OCI-LY7 (cell line): ENCODE measurements around the gene PCNA. TPM values are rescaled to one million over a fixed set of nuclear protein-coding genes. Genes with fewer than 3 reads are reported as not detected.

Experiments used
- BruUV-seq: library from RNA; stranded (reverse); fragments of 400-500 nt; replicated peaks from 2 replicates; lab custom pipeline; 2021; lab: Mats Ljungman, UMichigan
- CTCF ChIA-PET: fragments of 300-600 bp; sonication (Branson Sonifier 250); formaldehyde crosslinking; loops from one replicate; lab custom pipeline; 2022; ENCODE audit warnings: antibody characterized with exemption; ENCODE audit not compliant: unreplicated experiment; lab: Charles Lee
- POLR2A ChIA-PET: fragments of 300-600 bp; sonication (Branson Sonifier 250); formaldehyde crosslinking; loops from one replicate; lab custom pipeline; 2022; ENCODE audit warnings: antibody characterized with exemption; lab: Charles Lee
- DNase-seq: peaks from one replicate; pipeline ENCODE4 v3.0.0-alpha.2; 2015; ENCODE audit warnings: low spot score
- H2AFZ ChIP-seq: fragments of 200-600 bp; sonication (generic), shearing (Covaris generic); 2 replicates; pipeline ENCODE4 v1.6.1; 2014; ENCODE audit warnings: mild to moderate bottlenecking, antibody characterized with exemption, low read length, moderate library complexity
- H3K27ac ChIP-seq: fragments of 200-600 bp; sonication (generic); 2 replicates; pipeline ENCODE4 v1.5.1; 2014; ENCODE audit warnings: mixed run types, low read depth, mild to moderate bottlenecking, moderate library complexity, low read length, inconsistent platforms; ENCODE audit not compliant: poor library complexity, severe bottlenecking
- H3K36me3 ChIP-seq: fragments of 200-600 bp; sonication (generic); 2 replicates; pipeline ENCODE4 v1.6.1; 2014; ENCODE audit warnings: mild to moderate bottlenecking, antibody characterized with exemption, low read length, moderate library complexity, mixed read lengths; ENCODE audit not compliant: insufficient read depth
- H3K4me1 ChIP-seq: fragments of 200-600 bp; sonication (generic); 2 replicates; pipeline ENCODE4 v1.5.1; 2014; ENCODE audit warnings: mild to moderate bottlenecking, low read length; ENCODE audit not compliant: insufficient read depth, poor library complexity, severe bottlenecking
- H3K4me2 ChIP-seq: fragments of 200-600 bp; sonication (generic); 2 replicates; pipeline ENCODE4 v1.6.1; 2014; ENCODE audit warnings: mild to moderate bottlenecking, low read length
- H3K4me3 ChIP-seq: fragments of 200-600 bp; sonication (generic); 2 replicates; pipeline ENCODE4 v1.5.1; 2014; ENCODE audit warnings: mild to moderate bottlenecking, low read depth, low read length; ENCODE audit not compliant: poor library complexity, severe bottlenecking
- H3K79me2 ChIP-seq: fragments of 200-600 bp; sonication (generic); 2 replicates; pipeline ENCODE4 v1.6.1; 2016; ENCODE audit warnings: low read depth, mild to moderate bottlenecking, low read length, moderate library complexity, mixed read lengths; ENCODE audit not compliant: insufficient read depth
- H3K9me2 ChIP-seq: fragments of 200-600 bp; sonication (generic); 2 replicates; pipeline ENCODE4 v1.6.1; 2016; ENCODE audit warnings: mild to moderate bottlenecking, low read length, mixed read lengths; ENCODE audit not compliant: insufficient read depth
- H3K9me3 ChIP-seq: fragments of 200-600 bp; sonication (generic); 2 replicates; pipeline ENCODE4 v1.6.1; 2014; ENCODE audit warnings: mild to moderate bottlenecking, mixed run types, low read length, mixed read lengths
- H4K20me1 ChIP-seq: fragments of 200-600 bp; sonication (generic); 2 replicates; pipeline ENCODE4 v1.6.1; 2014; ENCODE audit warnings: mild to moderate bottlenecking, antibody characterized with exemption, low read length, moderate library complexity, mixed read lengths; ENCODE audit not compliant: insufficient read depth
- CTCF ChIP-seq: fragments of 200-600 bp; sonication (generic); conservative IDR thresholded peaks from 2 replicates; pipeline ENCODE4 v1.5.1; 2014; ENCODE audit warnings: mild to moderate bottlenecking, antibody characterized with exemption, low read length, moderate library complexity, mixed read lengths
- EZH2phosphoT487 ChIP-seq: fragments of 200-600 bp; sonication (generic); IDR thresholded peaks from 2 replicates; pipeline ENCODE4 v1.6.1; 2018; ENCODE audit warnings: low read depth, borderline replicate concordance, mild to moderate bottlenecking, mixed run types, antibody characterized with exemption, low read length, moderate library complexity, mixed read lengths
- intact Hi-C: fragments of 100-400 bp; cut with micrococcal nuclease; formaldehyde crosslinking; loops from one replicate; pipeline ENCODE4 v1.10.0; 2022; ENCODE audit not compliant: unreplicated experiment
- small RNA-seq: library from RNA; depleted of rRNA; stranded (forward); fragments of <200 nt; gene quantifications from one replicate; pipeline ENCODE3, GENCODE V24; 2014
- total RNA-seq, 2 experiments: library from RNA; depleted of rRNA in 1 of 2; stranded (reverse); fragments of >200 nt in 1 of 2; shearing (Covaris generic) in 1 of 2; gene quantifications; 2 replicates each; pipeline ENCODE4 v1.2.3, GENCODE V29; 2014 to 2022

Gene PCNA
- total RNA-seq, 2 experiments from 2014 or later: 470 to 567 TPM

GRCh38 chr20:5065166-5065878, 54.4 kb downstream of the PCNA start:
- POLR2A ChIA-PET: interaction anchor here (1.0 kb wide), 1 partner anchor 14 kb away, joined by 3 read pairs; no protein-coding TSS in a partner anchor
- H3K9me2 ChIP-seq: no peaks in the 10 kb centered on the region
- no peak overlapping the region for H2AFZ ChIP-seq
- BruUV-seq: no TSS peak
- TF ChIP-seq EZH2phosphoT487: no peak
- no peak for TF ChIP-seq CTCF
- DNase-seq: no peak
- no peak overlapping the region for H3K4me3 ChIP-seq
- H3K4me2 ChIP-seq: no peak overlapping the region
- no peak overlapping the region for H3K27ac ChIP-seq
- H3K36me3 ChIP-seq: no peaks in the 10 kb centered on the region
- H3K79me2 ChIP-seq: no peaks in the 10 kb centered on the region
- no peaks in the 10 kb centered on the region for H3K4me1 ChIP-seq
- H4K20me1 ChIP-seq: no peaks in the 10 kb centered on the region
- CTCF ChIA-PET: no interaction called here
- H3K9me3 ChIP-seq: no peaks in the 10 kb centered on the region
- intact Hi-C loops: no loop called here

Small RNA genes within 50 kb of the gene (small RNA-seq; reads per million reads assigned to genes)
- gene RF00019: not detected
- not detected for gene RF00568
- gene RNA5SP474: 0.26 reads per million

Other genes starting within 250 kb of the PCNA start
- gene SLC23A2, start 118.4 kb downstream of the PCNA start, total RNA-seq (2014; rRNA removed; shearing (Covaris generic)): 12.7 and 14.3 TPM in 2 replicates
- gene SLC23A2, start 118.4 kb downstream of the PCNA start, total RNA-seq (2022): 24.2 and 25.7 TPM in 2 replicates
- gene TMEM230, start 6.9 kb downstream of the PCNA start, total RNA-seq (2014; rRNA removed; shearing (Covaris generic)): 114 and 138 TPM in 2 replicates
- gene TMEM230, start 6.9 kb downstream of the PCNA start, total RNA-seq (2022): 81.1 and 90.5 TPM in 2 replicates
- gene CDS2, start 7.0 kb upstream of the PCNA start, total RNA-seq (2014; rRNA removed; shearing (Covaris generic)): 16.5 and 16.6 TPM in 2 replicates
- gene CDS2, start 7.0 kb upstream of the PCNA start, total RNA-seq (2022): 42.8 and 46.1 TPM in 2 replicates
- gene PROKR2, start 197.0 kb upstream of the PCNA start, total RNA-seq (2014; rRNA removed; shearing (Covaris generic)): not detected in 2 replicates
- not detected in 2 replicates for gene PROKR2, start 197.0 kb upstream of the PCNA start, total RNA-seq (2022)